GM18951 (cell line): ENCODE results near the gene PLA2G4B.

Experiments used
- POLR2A ChIP-seq: IDR thresholded peaks from 4 replicates; pipeline ENCODE4 v1.6.1; 2011; ENCODE audit warnings: mild to moderate bottlenecking; ENCODE audit not compliant: insufficient read length, insufficient read depth; ENCODE audit errors: extremely low read depth
- in situ Hi-C: fragments of 300-500 bp; cut with MboI; formaldehyde crosslinking; loops from one replicate; pipeline ENCODE4 v1.12.0; 2022; ENCODE audit warnings: low sequenced_read_pairs, mixed read lengths, inconsistent platforms; ENCODE audit not compliant: unreplicated experiment

The PLA2G4B gene

GRCh38 chr15:41813426-41813825 is 25.2 kb upstream of the PLA2G4B start:
- in situ Hi-C loops = loop anchor here (10.0 kb wide), 1 partner anchor 349 kb away; no protein-coding TSS in a partner anchor
- no peak for TF ChIP-seq POLR2A

GRCh38 chr15:41814534-41814933 is 24.1 kb upstream of the PLA2G4B start:
- in situ Hi-C loops = loop anchor here (10.0 kb wide), 1 partner anchor 350 kb away; no protein-coding TSS in a partner anchor
- TF ChIP-seq POLR2A = no peak

DNA sequence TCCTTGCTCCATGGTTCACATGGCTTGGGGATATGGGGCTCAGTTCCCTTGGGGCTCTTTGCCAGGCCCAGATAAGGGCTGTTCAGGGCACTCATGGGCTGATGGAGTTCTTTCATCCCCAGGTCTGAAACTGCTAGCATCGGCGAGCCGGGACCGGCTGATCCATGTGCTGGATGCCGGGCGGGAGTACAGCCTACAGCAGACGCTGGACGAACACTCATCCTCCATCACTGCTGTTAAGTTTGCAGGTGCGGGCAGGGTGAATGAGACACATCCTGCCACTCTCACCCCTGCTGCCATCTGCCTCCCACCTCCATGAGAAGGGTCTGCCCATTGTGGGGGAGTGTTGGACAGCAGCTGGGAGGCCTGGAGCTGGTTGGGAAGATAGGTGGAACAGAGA is 21.9 kb upstream of the PLA2G4B start:
- in situ Hi-C loops = loop anchor here (10.0 kb wide), 1 partner anchor 352 kb away; no protein-coding TSS in a partner anchor
- no peak for TF ChIP-seq POLR2A

GRCh38 chr15:41817327-41817726 is 21.3 kb upstream of the PLA2G4B start:
- no peak for TF ChIP-seq POLR2A
- in situ Hi-C loops = loop anchor here (10.0 kb wide), 1 partner anchor 353 kb away; no protein-coding TSS in a partner anchor

- no peak for TF ChIP-seq POLR2A
- in situ Hi-C loops = loop anchor here (10.0 kb wide), 1 partner anchor 353 kb away; no protein-coding TSS in a partner anchor
These were observed 20.9 kb upstream of the PLA2G4B start for GRCh38 chr15:41817781-41818180.

GRCh38 chr15:41819455-41820050 is 19.1 kb upstream of the PLA2G4B start:
- in situ Hi-C loops = loop anchor here (10.0 kb wide), 1 partner anchor 355 kb away; no protein-coding TSS in a partner anchor
- TF ChIP-seq POLR2A = no peak

DNA sequence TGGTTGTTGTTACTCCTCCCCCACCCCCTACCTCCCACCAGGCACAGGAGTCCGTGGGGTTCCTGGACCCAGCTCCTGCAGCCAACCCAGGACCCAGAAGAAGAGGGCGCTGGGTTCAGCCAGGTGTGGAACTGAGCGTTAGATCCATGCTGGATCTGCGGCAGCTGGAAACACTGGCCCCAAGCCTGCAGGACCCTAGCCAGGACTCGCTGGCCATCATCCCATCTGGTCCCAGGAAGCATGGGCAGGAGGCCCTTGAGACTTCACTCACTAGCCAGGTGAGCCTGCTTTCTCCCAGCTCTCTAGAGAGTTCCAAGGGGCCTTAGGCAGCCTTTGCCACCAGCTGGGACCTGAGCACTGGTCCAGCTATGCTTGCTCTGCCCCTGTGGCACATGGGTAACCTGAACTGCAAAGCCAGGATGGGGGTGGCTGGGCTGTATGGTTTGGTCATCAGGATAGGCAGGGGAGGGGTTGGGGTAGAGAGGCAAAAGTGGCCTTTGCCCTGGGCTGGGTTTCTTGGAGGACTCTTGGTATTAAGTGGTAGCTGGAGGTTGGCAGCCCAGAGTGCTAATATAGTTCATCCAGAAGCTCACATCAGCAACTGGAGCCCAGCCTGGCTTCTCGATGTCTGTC is 17.7 kb upstream of the PLA2G4B start:
- TF ChIP-seq POLR2A = no peak

GRCh38 chr15:41821831-41822230 is 16.8 kb upstream of the PLA2G4B start:
- TF ChIP-seq POLR2A = no peak
- in situ Hi-C loops = no loop called here

More for the DNA sequence above, 17.7 kb upstream of the PLA2G4B start:
- in situ Hi-C loops = no loop called here

- in situ Hi-C loops = no loop called here
- TF ChIP-seq POLR2A = no peak
These were observed 16.2 kb upstream of the PLA2G4B start for GRCh38 chr15:41822471-41822870.

DNA sequence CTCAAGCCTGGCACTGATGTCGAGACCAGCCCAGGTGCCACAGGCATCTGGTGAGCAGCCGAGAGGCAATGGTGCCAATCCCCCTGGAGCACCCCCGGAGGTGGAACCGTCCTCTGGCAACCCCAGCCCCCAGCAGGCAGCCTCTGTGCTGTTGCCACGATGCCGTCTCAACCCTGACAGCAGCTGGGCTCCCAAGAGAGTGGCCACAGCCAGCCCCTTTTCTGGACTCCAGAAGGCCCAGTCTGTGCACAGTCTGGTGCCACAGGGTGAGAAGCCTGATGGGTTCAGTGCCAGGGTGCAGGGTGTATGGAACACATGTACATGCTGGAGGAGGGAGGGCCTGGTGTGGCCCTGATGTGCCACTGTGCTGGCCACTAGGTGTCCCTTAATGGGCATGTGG is 15.7 kb upstream of the PLA2G4B start:
- in situ Hi-C loops = no loop called here
- no peak for TF ChIP-seq POLR2A

- TF ChIP-seq POLR2A = no peak
- in situ Hi-C loops = no loop called here
These were observed 15.1 kb upstream of the PLA2G4B start for GRCh38 chr15:41823502-41823901.

- in situ Hi-C loops = no loop called here
- TF ChIP-seq POLR2A = no peak
These were observed 14.4 kb upstream of the PLA2G4B start for GRCh38 chr15:41824062-41824745.

GRCh38 chr15:41825145-41825544 is 13.5 kb upstream of the PLA2G4B start:
- in situ Hi-C loops = no loop called here
- TF ChIP-seq POLR2A = no peak
